Activated T-cell treated with anti-CD3 and anti-CD28 coated beads, Interleukin-2, amount 50 U/mL, for 48 hours (primary cell): Measurements from ENCODE around the gene RCOR1.

Source experiments
- DNase-seq, 2 experiments: peaks; one replicate each; pipeline ENCODE4 v3.0.0-alpha.2; 2020

The RCOR1 gene

DNA sequence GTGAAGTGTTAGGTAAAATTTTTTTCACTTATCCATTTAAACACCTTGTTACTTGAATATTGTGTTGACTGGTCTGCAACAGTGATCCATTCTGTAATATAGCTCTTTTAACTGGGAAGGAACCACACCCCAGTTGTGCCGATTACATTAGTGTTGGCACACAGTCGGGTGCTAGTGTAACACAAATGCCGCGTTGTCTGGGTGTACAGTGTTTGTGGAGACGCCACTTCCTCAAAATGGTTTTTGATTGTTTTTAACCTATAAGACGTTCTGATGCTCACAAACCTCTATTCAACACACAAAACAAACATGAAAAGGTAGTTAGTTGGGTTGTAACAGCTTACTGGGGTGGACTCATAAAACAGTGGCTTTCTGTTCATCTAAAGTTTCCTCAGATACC is 136.8 kb downstream of the RCOR1 start:
- DNase-seq, result no peak

DNA sequence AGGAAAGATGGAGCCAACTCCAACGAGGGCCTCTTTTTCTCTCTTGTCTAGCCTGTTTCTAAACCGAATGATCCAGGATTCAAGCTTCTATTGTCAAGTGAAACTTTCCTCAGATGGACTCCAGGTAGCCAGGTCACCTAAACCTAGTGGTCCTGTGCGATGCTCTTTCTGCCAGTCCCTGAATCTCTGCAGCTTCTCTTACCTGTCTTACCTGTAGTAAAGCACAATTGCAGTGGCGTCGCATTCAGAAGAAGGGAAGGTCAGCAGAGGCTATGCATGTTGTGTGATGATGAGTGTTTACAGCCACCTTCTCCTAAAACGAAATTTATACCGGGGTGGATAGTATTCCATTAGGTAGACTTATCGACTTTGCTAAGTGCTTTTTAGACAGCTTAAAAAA is 137.4 kb downstream of the RCOR1 start:
- no peak for DNase-seq

DNA sequence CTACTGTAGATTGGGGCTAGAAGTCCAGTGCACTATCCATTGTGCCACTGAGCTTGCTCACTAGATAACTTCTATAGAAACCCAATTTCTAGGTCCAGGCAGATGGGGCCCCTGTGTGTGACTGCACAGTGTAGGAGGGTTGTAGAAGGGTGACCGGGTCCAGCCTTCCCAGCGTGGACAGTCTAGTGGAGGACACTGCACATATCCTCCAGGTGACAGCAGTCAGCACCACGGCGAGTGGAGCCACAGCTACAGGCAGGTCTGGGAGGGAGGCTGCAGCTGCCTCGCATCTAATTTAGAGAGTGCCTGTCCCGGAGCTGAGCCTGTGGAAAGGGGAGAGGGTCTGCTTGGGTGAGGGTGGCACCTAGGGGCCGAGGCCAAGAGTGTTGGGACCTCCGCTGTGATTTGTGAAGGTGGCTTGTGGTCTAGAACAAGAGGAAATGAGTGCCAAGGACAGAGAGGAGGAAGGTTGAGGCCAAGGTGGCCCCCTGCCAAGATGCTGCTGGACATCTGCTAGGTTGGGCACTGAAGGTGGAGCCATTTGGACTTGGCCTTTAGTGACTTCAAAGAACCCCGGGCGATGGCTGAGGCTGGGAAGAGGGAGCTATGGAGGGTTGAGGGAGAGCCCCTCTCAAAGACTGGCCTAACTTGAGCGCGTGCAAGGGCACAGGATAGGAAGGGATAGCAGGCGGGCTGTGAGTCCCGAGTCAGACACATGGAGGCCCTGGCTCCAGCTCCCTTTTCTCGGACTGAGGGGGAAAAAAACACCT is 138.8 kb downstream of the RCOR1 start:
- DNase-seq, result no peak

DNA sequence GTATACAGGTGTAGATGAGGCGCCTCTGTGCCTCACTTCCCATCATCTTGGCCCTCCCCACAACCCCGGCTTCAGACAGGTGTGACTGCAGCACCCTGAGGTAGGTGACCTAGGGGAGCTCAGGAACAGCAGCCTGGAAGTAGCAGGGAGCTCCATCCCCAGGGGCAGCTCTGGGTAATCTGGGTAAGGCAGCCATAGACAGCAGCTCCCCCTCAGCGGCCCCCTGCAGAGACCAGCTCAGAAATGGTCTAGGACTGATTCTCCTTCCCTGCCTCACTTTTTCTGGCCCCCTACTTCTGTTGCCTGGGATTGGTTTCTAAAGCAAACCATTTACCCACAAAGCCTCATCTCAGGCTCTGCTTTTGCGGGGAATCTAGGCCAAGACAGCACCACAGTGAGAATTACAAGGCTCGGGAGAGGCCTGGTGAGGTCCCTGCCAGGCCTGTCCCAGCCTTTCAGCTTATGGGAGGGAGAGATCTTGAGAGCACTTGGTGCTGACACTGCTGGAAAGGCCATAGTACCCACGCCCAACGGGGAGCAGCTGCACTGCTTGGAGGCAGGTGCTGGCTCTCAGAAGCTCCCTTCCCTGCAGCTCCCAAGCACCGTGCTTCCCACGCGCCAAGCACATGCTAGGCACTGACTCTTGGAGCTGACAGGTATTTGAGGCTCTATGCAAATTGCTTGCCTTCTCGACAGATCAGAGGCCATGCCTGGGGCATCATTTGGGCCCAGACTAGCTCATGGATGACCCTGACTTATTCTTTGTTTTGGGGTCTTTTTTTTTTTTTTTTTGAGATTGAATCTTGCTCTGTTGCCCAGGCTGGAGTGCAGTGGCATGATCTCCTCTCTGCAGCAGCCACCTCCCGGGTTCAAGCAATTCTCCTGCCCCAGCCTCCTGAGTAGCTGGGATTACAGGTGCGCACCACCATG is 139.7 kb downstream of the RCOR1 start:
- peak in 1 of 2 experiments; percentile 12 for DNase-seq

DNA sequence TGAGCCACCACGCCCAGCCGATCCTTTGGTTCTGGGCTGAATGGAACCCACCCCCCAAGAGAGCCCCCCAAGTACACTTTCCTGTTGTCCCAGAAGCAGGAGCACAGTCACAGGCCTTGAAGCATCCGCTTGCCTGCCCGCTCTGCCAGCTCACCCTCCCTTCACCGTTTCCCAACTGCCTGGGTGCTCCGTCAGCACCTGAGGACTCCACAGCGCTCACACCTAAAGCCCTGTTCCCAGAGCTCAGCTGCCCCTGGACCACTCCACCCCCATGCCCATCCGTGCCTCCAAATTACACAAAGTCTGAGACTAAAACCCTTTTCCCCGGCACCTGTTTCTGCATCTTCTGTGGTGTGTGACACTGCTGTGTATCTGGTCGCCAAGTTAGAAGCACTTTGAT is 140.5 kb downstream of the RCOR1 start:
- peak in 1 of 2 experiments; percentile 11 for DNase-seq

DNA sequence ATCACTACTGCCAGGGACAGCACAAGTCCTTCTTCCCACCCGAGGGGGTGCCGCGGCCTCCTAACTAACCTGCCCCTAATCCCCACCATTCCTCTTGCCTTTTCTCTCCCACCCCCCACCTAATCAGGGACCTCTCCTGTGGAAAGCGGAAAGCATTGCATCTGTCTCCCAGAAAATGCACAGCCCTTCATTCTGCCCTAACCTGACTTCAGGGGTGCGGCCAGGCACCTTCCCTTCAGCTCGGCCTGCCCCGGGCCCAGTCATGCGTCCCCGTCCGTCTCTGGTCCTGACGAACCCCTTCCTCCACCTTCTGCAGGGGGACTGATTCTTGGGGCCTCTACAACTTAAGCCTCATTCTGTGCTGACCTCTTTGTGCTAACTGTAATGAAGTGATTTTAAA is 140.9 kb downstream of the RCOR1 start:
- DNase-seq, result no peak

DNA sequence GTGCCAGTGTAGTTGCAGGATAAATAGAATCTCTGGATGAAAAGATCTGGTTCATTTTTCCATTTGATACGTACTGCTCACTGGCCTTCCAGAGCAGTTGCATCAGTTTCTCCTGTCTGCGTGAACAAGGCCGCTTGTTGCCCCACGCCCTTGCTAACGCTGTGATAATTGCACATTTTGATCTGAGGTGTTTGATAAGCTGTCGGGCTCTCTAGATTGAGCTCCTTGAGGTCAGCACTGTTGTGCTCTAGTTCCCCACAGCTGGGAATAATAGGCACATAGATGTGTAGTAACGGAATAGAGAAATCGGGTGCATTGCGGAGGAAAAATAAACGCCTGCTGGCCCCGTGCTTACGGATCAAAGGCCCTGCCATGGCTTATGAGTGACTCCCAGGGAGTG is 142.0 kb downstream of the RCOR1 start:
- peak in 1 of 2 experiments; percentile 10 for DNase-seq

DNA sequence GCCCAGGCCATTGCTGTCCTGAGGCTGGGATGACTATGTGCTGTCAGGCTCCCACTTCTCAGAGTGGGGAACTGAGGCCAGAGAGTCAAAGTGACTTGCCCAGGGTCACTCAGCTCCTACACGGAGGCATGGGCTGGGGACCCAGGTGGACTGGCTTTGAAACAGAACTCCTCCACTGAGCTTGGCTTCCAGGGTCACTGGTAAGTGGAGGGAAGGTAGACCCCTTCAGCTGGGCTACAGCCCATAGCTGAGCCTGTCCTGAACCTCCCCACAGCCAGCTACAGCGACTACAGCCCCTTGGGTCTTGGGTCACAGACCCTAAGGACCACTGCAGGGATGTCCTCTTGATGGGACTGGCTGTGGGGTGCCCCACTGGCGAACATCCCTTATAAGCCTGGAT is 144.5 kb downstream of the RCOR1 start:
- no peak for DNase-seq

DNA sequence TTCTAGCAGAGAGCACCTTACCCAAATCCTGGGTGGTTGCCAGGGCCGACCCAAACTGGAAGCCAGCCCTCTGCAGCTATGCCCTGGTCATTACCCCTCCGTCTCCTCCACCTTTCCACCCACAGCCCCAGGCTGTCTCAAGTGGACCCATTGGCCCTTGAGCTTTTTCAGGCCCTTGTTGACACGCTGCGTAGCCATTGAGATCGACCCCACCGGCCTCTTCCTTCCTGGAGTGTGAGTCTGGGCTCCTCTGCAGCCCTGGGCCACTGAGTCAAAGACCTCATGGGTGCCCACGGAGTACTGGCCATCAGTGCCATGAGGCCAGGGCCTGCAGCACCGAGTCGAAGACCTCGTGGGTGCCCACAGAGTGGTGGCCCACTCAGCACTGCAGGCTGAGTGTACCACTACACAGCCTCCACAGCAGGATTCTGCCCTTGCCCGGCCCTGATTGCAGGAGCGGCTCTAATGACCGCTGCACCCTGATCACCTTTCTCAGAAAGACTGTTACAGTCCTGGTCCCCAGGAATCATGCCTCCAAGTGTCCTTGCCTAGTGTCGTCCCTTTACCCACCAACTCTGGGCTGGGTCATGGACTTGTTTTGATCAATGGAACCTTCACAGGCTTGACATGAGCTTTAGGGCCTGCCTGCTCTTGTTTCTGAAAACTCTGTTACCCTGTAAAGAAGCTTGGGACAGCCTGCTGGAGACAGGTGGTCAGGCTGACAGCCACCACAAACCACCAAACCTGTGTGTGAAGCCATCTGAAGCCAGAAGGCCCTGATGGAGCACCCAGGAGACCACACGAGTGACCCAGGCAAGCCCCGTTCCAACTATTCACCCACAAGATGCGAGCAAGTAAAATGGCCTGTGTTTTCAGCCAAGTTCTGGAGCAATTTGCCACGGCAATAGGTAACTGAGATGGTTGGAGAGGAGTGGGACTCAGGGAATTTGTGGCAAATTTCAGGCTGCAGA is 145.2 kb downstream of the RCOR1 start:
- no peak for DNase-seq

DNA sequence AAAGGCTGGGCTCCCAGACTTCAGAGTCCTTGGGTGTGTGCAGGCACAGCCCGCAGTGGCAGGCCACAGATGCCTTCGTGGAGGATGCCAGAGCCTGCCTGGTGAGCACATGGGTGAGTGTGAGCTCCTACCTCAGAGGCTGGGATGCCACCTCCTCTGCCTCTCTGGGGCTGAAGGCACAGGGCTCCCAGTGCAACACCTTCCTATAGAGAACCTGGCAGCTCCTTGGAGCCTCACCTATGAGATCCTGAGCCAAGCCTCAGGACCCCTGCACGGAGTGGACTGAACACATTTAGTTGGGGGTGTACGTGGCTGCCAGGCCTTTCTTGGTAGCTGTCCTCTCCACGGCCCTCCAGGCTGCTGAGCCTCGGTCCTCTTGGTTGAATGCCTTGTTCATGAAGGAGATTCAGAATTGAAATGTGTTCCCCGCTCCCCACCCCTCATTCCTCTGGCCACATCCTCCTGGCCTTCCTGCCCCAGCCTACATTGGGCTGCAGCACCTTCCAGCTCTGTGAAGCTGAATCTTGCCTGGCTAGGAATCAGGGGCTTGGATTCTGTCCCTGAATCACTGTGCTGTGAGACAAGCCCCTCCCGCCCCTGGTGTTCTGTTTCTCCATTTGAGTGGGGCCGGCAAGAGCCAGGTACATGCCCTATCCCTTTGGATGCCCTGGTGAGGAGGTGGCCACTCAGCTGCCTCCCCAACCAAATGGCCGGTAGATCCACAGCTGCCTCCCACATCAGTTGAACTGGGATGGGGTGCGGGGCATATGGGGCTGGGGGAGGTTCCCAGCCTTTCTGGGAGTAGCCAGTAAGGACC is 146.1 kb downstream of the RCOR1 start:
- DNase-seq, result no peak

DNA sequence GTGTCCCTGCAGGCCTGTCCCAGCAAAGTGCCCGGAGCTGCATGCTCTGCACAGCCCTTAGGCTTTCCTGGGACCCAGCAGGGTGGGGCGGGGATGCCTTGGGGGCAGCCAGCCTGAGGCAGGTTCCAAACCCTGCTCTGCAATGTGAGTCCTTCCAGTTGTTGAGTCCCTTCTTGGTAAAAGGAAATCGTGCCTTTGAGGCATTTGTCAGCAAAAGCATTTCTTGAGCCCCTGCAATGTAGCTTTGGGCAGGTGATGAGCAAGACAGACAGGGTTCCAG is 146.7 kb downstream of the RCOR1 start:
- no peak for DNase-seq

DNA sequence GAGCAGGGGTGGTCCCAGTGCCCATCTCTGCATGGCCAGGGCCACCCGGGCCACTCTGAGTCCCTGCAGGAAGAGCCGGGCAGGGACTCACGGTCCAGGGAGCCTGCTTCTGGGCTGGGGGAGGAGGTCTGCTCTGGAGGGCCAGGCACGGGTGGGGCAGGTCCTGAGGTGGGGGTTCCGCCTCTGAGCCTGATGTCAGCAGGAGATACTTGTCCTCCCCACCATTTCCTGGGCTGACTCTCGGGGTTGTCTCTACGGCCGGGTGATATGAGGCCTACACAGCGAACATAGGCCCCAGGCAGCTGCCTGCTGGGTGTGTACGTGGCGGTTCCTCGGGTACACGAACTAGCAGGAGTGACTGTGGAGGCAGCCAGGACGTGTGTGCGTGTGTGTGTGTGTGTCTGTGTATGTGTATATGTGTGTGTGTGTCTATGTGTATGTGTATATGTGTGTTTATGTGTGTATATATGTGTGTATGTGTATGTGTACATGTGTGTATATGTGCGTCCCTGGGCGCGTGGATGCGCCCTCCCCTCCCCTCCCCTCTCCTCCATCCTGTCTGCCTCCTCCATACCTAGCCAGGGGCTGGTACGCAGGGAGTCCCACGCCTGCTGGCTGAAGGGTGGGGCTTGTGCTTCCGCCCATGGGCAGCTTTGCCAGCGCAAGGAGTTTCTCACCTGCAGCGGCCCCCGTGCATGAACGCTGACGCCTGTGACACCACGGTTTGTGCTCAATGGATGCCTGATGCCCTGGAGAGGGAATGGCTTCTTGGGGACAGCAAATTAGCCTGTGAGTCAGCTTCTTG is 154.4 kb downstream of the RCOR1 start:
- no peak for DNase-seq

DNA sequence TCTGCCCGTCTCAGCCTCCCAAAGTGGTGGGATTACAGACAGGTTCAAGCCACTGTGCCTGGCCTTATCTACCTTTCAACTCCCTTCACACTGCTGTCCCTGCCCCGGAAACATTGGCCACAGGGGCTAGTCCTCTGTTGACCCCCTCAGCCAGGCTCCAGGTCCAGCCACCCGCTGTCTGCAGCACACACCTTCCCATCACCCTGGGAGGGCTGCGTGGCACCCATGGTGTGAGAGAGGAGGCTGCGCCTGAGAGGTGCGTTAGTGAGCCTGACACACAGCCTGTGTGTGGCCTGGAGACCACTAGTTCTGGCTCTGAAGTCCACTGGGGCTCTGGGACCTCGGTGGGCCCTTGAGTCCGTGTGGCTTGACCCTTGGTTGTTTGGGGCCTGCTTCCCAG is 156.4 kb downstream of the RCOR1 start:
- DNase-seq, result no peak

DNA sequence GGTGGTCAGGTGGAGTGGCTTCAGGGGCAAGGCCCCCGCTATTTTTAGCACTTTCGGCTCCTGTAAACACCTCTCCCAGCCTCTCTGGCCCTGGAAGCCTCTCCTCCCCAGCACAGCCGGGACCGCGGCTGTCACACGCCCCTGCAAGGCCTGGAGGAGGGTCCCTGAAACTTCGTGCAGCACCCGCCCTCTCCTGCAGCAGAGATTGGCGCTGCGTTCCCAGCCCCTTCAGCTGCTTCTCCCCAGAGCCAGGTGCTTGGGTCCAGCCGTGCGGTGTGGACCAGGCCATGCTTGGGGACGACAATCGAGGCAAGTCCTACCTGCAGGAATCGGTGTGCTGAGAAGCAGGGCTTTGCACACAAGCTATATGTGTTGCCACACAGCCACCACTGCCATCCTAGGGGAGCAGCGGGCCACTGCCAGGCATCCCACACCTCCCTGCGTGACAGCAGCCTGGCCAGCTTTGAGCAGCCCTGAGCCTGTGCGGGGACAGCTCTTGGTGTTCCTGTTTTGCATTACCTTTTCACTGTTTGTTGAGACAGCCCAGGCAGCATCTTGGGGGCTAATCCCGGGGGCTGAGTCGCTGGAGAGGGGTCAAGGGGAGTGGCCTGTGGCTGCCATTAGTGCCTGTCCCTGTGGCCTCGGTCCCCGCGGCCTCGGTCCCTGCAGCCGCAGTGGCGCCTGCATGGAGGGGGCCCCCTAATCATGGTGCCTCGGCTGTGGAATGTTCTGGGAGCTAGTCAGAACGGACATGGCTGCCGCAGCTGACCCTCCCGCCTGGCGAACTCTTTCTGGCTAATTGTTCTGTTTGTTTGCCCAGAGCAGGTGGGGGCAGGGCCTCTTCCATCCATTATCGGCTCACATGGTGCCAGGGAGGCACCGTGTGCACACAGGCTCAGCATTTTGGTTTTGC is 157.2 kb downstream of the RCOR1 start:
- no peak for DNase-seq

DNA sequence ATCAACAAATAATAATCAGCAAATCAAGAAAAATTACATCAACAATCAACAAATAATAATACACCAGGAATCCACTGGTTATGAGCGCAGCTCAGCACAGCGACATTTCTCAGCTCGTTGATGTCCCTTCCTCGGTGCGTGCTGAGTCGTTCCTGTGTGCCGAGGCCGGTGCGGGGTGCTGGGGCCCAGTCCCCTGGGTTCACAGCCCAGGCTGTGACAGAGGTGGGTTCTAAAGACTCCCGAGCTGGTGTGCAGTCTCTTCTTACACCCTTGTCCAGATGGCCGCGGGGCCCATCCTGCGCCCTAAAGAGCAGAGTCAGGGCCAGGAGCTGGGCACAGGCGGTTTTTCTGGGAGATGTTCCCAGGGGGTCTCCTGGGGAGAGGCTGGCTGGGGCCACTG is 157.9 kb downstream of the RCOR1 start:
- DNase-seq, result no peak

DNA sequence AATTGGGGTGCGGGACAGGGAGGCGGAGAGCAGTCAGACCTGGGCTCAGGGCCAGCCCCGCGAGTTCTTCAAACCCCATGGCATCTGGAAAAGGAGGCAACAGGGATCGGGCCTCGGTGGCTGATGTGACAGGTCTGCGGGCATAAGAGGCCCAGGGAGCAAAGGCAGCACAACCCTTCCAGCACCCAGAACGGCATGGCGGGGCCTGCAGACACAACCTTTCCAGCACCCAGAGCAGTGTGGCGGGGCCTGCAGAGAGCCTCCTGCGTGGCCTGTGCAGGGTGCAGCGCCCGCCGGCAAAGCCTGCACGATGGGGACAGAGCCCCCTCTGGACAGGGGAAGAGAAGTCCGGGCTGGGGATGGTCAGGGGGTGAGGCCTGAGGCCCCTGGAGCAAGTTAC is 158.6 kb downstream of the RCOR1 start:
- DNase-seq, result no peak

DNA sequence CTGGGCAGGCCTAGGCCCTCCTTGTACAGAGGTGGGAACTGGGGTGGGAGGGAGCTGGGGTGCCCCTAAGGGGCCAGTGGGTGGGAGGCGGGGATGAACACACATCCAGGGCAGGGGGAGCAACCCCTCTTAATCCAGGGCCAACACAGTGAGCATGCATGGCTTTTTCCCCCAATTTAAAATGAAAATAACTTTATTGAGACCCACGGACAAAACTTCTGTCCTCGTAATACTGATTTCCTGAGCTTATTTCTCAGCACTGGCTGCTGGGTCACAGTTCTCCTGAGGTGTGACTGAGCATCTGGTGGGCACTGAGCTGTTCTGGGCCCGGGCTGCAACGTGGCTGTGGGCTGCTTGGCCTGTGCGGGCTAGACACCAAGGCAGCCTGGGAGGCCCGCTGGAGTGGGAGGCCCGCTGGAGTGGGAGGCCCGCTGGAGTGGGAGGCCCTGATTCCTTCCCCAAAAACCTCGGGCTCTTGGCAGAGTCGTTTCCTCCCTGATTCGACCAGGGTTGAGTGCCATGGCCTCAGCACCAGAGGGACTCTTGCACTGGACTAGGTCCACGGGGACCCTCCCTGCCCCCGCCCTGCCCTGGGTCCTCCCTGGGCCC is 159.9 kb downstream of the RCOR1 start:
- DNase-seq, result no peak

DNA sequence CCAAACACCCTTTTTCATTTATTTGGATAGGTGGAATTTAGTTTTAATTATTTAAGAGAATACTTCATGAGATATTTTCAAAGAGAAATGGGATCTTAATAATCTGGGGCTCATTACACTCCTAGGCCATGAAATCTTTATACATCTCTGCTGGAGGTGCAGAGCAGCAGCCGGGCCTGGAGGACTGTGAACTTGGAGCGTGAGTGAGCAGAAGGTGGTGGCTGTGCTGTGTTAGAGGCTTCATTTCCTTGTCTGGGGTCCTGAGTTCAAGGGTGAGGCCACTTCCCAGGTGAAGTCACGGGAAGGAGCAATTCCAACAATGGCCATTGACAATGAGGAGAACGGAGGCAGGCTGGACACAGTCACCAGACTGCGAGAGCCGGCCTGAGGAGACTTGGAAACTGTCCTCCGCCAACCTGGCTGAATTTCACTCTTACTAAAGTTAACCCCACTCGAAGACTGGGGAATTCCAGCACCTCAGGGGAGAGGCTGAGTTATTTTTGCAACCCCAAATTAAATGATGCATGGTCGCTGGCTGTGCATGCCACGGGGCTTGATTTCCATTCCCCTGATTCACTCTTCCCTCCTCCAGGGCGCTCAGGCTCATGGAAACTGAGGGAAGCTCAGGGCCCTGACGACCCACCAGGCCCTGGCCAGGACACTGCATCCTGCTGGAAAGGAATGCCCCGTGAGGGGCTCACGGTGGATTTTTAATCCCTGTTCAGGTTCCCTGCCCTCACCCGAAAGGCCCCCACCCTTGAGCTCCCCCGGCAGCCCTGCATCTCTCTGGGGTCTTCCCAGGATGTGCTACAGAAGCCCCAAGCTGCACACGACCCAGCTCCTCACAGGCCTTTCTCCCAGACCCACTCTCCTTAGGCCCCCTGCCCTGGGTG is 162.2 kb downstream of the RCOR1 start:
- no peak for DNase-seq

DNA sequence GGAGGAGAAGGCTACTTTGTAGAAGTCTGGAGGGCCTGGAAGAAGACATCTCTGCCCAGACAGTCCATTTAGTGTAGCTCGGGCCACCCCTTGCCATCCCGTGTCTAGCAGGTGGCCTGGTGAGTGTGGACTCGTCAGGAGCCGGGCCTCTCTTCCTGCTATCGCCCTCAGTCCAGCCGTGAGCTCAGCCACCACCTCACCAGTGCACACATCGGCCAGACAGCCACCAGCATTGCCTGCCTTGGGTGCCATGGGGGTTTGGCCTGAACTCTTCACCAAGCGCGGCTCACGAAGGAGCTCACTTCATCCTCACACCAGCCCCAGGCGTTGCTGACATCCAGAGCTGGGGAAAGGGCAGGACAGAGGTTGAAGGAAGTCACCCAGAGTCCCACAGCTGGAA is 165.2 kb downstream of the RCOR1 start:
- DNase-seq, result no peak
